ENCODE measurements around the gene BICD2.

The BICD2 gene

GRCh38 chr9:92664394-92665152, 100.1 kb downstream of the BICD2 start:
- no peak overlapping the region for H3K27ac ChIP-seq (ENCODE audit: low read length)
- no peak overlapping the region for H3K9ac ChIP-seq (ENCODE audit: low read length)
- H3K9me3 ChIP-seq (replicated peaks; ENCODE audit: insufficient read depth, low read length) = no peaks in the 10 kb centered on the region
- H3K27me3 ChIP-seq (replicated peaks; ENCODE audit: insufficient read depth, low read length) = no peaks in the 10 kb centered on the region
- no peak overlapping the region for H2AFZ ChIP-seq (ENCODE audit: low read length)
- H3K4me2 ChIP-seq (ENCODE audit: low read depth, low read length) = no peak overlapping the region
- no peaks in the 10 kb centered on the region; the same call in 1 of the 2 replicates for H3K36me3 ChIP-seq (replicated peaks; ENCODE audit: insufficient read depth, low read length)
- H3K4me1 ChIP-seq (ENCODE audit: low read length) = peaks cover 7% of the 10 kb centered on the region
- DNase-seq = no peak
- no peaks in the 10 kb centered on the region for H3K9me2 ChIP-seq (replicated peaks; ENCODE audit: insufficient read depth, low read length)
- TF ChIP-seq CTCF (IDR thresholded peaks at IDR 0.05; ENCODE audit: low read length) (no peak), EZH2phosphoT487 (IDR thresholded peaks at IDR 0.05; ENCODE audit: low read length) (no peak)
- no peaks in the 10 kb centered on the region; the same call in 1 of the 2 replicates for H4K20me1 ChIP-seq (ENCODE audit: insufficient read depth, low read length)
- H3K4me3 ChIP-seq (ENCODE audit: low read length) = no peak overlapping the region
- peaks cover 100% of the 10 kb centered on the region for H3K79me2 ChIP-seq (ENCODE audit: low read length)
- H3F3A ChIP-seq (ENCODE audit: insufficient read depth, low read length) = peaks cover 7% of the 10 kb centered on the region

GRCh38 chr9:92663951-92664350, 100.7 kb downstream of the BICD2 start:
- Histone ChIP-seq H3K4me3 (ENCODE audit: low read length) (no peak overlapping the region), H3K9ac (ENCODE audit: low read length) (no peak overlapping the region), H4K20me1 (ENCODE audit: insufficient read depth, low read length) (no peaks in the 10 kb centered on the region; the same call in 1 of the 2 replicates), H3K36me3 (replicated peaks; ENCODE audit: insufficient read depth, low read length) (no peaks in the 10 kb centered on the region; the same call in 1 of the 2 replicates), H3K4me1 (ENCODE audit: low read length) (peaks cover 7% of the 10 kb centered on the region), H3K79me2 (ENCODE audit: low read length) (peaks cover 99% of the 10 kb centered on the region), H2AFZ (ENCODE audit: low read length) (no peak overlapping the region), H3K9me3 (replicated peaks; ENCODE audit: insufficient read depth, low read length) (no peaks in the 10 kb centered on the region), H3K27me3 (replicated peaks; ENCODE audit: insufficient read depth, low read length) (no peaks in the 10 kb centered on the region), H3F3A (ENCODE audit: insufficient read depth, low read length) (peaks cover under 1% of the 10 kb centered on the region), H3K27ac (ENCODE audit: low read length) (no peak overlapping the region), H3K9me2 (replicated peaks; ENCODE audit: insufficient read depth, low read length) (no peaks in the 10 kb centered on the region), H3K4me2 (ENCODE audit: low read depth, low read length) (no peak overlapping the region)
- TF ChIP-seq CTCF (IDR thresholded peaks at IDR 0.05; ENCODE audit: low read length) = no peak
- TF ChIP-seq EZH2phosphoT487 (IDR thresholded peaks at IDR 0.05; ENCODE audit: low read length) = no peak
- TF ChIP-seq EZH2 (optimal IDR thresholded peaks at IDR 0.05; ENCODE audit: low read depth, low read length) = no peak
- no peak for DNase-seq

- Histone ChIP-seq H3K4me2 (ENCODE audit: low read depth, low read length) (no peak overlapping the region), H3K4me3 (ENCODE audit: low read length) (no peak overlapping the region), H2AFZ (ENCODE audit: low read length) (no peak overlapping the region), H3K9me2 (replicated peaks; ENCODE audit: insufficient read depth, low read length) (no peaks in the 10 kb centered on the region), H3K36me3 (replicated peaks; ENCODE audit: insufficient read depth, low read length) (no peaks in the 10 kb centered on the region; the same call in 1 of the 2 replicates), H3K9ac (ENCODE audit: low read length) (no peak overlapping the region), H3K27ac (ENCODE audit: low read length) (no peak overlapping the region), H3K27me3 (replicated peaks; ENCODE audit: insufficient read depth, low read length) (no peaks in the 10 kb centered on the region), H4K20me1 (ENCODE audit: insufficient read depth, low read length) (no peaks in the 10 kb centered on the region; the same call in 1 of the 2 replicates), H3K9me3 (replicated peaks; ENCODE audit: insufficient read depth, low read length) (no peaks in the 10 kb centered on the region), H3K4me1 (ENCODE audit: low read length) (no peaks in the 10 kb centered on the region), H3F3A (ENCODE audit: insufficient read depth, low read length) (no peaks in the 10 kb centered on the region), H3K79me2 (ENCODE audit: low read length) (peaks cover 99% of the 10 kb centered on the region)
- no peak for TF ChIP-seq CTCF (IDR thresholded peaks at IDR 0.05; ENCODE audit: low read length)
- no peak for TF ChIP-seq EZH2 (optimal IDR thresholded peaks at IDR 0.05; ENCODE audit: low read depth, low read length)
- TF ChIP-seq EZH2phosphoT487 (IDR thresholded peaks at IDR 0.05; ENCODE audit: low read length) = no peak
- DNase-seq = no peak
Measured at GRCh38 chr9:92663126-92663525, 101.5 kb downstream of the BICD2 start.

Data from MM.1S (cell line).